Medulla oblongata (tissue), 1 donor: ENCODE data around the gene NAB1.

Experiments used
- DNase-seq: peaks from one replicate; pipeline ENCODE4 v3.0.0-alpha.2; 2015; ENCODE audit errors: extremely low spot score

Gene NAB1

DNA sequence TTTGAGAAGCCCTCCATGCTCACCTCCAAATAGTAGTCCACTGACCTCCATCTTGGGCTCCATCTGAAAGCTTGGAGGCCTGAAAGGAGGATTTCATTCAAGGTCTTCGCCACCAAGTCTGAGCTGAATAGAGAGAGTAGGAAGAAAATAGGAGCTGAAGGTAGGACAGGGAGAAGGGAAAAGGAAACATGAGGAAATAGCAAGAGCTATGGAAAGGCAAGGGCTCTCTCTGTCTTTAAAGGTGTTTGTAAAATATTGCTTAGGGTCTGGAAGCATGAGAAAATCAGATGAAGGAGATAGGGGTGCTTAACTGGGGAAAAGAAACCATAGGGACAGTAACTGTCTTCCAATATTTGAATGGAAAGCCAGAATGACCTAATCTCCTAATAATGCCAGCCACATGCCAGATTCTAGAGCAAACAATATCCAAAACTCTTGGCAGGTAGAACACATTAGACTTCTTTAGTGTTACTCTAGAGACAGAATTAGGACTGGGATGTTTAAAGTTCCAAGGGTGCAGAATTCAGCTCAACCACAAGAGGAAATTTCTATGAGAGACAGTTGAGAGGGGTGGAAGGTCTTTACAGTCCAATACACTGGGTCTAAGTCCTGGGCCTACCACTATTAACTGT lies 67.4 kb downstream of the NAB1 start:
- DNase-seq: no peak

DNA sequence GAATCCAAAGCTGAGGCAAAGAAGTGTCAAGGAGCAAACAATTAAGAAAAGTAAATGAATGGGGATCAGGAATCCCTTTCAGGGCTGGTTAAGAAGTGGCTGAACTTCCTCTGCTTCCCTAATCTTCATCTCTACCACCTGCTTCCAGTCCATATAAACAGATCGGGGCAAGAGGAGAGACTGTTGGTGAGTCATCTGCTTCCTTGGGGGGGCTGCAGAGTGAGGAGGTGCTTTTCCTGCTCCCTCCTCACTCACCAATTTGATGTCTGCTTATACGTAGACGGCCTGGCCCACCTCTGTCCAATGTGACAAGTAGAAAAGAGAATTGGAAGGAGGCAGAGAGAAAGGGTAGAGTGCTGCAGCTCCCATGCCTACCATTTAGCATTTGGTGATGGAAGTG lies 68.4 kb downstream of the NAB1 start:
- no peak for DNase-seq

DNA sequence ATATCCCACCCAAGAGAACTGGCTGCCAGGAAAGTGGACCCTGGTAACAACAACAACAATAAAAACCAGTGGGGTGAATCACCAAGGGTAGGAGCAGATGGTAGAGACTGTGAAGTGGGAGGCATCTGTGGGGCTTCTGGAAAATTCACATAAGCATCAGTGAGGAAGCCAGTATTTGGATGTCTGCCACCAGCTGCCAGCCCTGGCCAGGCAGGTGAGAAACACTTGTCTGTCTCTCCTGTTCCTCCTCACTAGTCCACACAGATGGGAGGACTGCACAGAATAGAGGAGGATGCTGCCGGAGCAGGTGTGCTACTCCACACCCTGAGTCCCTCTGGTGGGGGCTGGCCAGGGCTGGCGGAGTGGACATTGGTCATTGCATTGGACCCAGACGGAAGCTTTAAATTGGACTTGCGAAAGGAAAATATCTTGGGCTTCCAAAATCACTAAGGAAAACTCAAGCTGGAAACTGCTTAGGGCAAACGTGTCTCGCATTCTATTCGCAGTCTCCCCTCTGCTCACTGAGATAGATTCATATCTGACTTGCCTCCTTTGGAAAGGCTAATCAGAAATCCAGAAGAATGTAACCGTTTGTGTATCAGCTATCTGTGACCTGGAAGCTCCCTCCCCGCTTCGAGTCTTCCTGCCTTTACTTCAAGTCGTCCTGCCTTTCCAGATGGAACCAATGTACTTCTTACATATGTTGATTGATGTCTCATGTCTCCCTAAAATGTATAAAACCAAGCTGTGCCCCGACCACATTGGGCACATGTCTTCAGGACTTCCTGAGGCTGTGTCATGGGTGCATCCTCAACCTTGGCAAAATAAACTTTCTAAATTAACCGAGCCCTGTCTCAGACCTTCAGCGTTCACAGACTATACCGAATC lies 69.1 kb downstream of the NAB1 start:
- no peak for DNase-seq

DNA sequence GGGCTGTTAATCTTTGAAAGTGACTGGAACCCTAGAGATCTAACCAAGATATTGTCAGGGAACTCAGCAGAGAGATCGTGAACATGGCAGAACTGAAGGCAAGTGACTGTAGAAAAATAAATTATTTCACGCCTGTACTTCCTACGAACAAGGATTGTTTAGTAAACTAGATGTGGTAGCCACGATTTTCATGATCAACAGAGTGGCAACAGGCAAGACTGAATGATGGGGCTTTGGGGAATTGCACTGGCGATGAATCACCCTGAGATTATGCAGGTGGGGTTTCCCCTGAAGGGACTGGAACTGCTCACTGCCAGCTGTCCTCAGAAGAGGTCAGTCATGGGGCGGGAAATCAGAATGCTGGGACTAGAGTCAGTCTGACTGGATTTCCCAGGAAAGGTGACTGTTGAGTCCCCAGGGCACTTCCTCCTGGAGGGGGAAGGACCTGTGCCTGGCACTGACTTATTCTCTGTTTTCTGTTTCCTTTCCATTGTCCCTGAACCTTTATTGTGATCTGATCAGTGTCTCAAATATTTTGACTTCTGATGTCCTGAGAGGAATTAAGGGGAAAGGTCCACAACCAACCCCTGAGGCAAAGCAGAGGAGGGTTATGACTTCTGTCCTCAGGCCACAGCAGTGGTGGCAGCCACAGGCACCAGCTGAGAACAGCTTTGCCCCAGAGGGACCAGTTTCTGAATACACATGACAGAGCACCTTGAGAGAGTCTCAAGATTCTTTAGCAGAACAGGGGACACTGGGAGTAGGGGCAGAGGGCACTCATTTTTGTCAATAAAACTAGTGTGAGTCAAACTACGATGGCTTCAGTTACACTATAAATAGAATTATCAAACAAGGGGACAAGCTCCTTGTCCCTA lies 70.0 kb downstream of the NAB1 start:
- no peak for DNase-seq

DNA sequence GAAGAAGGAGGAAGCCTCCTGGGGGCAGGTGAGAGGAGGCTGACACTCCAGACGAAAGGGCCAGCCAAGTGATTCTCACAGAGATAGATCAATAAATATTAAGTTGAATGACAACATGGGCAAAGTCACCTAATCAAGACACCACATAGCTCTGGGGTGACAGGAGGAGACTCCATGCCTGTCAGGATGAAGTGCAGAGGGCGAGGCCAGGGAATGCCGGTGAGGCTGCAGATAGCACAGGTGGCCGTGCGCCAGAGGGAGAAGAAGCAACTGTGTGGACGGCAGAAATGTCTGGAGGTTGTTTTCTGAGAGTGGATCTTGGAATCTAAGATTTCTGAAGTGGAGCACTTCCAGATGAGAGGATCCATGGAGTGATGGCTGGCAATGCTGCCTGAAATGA lies 71.4 kb downstream of the NAB1 start:
- DNase-seq: no peak

DNA sequence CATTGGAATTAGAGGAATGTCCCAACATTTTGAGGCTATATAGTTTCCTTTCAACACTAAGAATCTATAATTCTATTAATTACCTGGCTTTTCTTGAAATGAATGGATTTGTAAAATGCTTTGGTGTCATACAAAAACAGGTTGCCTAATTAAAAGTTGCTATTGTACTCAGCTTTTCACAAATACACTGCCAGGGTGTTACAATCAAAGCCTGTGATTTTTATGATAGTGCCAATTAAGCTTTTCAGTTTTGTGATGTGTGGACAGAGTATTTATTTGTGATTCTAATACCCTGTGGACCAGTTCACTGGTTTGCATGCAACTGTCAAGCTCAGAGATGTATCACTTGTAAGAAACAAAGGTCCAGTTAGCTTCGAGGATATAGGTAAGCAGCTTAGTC lies 71.8 kb downstream of the NAB1 start:
- DNase-seq: no peak

DNA sequence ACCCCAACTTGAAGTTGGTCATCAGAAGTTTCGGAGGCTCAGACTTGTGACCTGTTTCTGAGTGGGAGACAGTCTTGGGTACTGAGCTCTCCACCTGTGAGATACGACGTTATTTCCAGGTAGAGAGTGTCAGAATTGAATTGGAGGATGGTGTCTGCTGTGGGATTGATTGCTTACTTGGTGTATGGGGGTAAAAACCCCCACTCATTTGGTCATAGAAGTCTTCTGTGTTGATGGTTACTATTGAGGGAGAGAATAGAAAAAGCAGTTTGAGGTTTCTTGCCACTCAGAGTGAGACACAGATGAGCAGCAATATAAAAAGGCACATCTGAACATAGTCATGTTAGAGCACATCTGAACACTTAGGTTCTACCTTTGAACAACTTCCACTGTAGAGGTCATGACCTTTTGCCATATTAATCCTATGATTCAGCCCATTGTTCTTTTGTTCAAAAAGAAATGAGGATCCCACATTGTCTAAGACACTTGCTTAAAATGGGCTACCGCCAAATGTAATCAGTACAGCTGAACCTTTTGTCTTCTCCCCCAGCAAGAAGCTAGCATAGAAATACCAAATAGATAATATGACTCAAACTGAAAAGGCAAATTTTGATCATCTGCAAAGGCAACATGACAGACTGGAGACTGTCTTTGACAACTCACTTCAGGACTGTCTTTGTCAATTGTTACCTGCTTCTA lies 73.3 kb downstream of the NAB1 start:
- no peak for DNase-seq

DNA sequence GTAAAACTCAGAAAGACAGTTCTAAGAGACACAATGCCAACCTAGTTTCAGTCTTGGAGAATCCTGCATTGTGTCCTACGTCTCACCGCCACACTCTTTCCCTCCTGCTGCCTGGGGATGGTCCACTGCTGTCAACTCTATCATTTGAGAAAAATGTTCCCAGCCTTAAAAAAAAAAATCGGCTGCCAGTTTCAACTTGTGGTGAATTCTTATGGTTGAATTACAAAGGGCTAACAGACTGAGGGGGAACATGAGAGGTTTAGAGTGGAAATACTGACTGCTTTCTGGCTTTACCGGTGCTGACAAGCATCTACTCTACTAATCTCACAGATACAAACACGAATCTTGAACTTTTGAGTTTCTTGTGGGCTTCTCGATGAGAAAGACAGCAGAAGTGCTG lies 74.0 kb downstream of the NAB1 start:
- no peak for DNase-seq

DNA sequence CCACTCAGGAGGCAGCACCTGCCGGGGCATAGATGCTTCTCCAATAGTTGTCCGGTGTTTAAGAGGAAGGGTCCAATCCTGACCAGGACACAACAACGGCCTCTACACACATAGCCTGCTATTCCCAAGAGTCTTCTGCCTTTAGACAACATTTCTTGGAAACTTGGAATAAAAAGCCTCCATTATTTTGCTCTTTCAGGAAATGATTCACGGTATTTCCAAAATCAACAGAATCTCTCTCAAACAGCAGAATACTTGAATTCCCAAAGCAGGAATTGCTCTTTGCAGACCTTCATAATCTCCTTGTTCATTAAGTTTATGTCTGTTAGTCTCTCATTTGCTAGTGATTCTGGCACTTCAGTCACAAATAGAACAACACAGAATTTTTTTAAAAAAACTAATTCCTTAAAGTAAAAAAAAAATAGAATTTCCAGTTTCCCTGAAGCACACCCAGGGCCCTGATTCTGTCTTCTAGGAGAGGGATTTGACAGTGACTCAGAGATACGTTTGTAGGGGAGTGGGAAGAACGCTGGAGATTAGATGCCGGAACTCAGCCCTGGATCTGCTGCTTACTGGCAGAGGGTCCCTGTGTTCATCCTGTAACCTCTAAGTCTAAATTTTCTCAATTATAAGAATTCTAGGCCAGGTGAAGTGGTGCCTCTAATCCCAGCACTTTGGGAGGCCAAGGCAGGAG lies 74.7 kb downstream of the NAB1 start:
- DNase-seq: no peak

DNA sequence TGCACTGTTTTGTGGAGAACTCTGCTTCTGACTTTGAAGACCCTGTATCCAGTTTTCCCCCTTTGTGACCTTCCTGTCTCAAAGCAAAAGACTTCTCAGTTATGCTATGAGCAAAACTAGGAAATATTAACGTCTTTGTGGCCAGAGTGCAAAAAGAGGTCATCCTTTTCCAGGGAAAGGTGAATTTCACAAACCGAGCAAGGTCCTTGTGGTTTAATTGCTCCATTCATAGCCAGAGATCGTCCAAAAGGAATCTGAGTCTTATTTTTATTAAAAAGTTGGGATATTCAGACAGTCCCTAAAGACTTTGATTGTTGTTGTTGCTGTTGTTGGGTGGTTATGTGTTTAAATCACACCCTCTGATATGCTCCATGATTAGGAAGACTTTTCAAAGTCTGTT lies 77.4 kb downstream of the NAB1 start:
- no peak for DNase-seq

DNA sequence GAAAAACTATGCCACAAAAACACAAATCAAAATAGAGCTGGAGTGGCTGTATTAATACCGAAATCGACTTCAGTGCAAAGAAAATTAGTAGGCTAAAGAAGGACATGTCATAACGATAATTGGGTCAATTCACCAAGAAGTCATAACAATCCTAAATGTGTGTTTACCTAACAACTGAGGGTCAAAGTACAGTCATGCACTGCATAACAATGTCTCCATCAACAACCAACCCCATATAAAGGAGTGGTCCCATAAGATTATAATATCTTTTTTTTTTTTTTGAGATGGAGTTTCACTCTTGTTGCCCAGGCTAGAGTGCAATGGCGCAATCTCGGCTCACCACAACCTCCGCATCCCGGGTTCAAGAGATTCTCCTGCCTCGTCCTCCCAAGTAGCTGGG lies 87.5 kb downstream of the NAB1 start:
- no peak for DNase-seq

DNA sequence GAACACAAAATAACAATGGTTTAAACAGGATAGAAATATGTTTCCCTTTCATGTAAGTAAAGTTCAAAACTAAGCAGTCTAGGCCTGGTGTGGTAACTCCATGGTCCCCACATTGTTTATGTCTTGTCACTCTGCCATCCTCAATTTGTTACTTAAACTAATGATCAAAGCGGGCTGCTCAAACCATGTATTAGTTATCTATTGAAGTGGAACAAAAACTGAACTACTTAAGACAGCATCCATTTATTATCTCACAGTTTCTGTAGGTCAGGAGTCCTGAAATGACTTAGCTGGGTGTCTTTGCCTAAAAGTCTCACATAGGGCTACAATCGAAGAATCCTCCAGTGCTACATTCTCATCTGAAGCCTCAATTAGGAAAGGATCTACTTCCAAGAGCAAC lies 91.6 kb downstream of the NAB1 start:
- no peak for DNase-seq
